Erythroblast (primary cell): ENCODE data around the gene TMC8.

Source experiments
- GATA1 ChIP-seq: IDR thresholded peaks from 2 replicates; pipeline ENCODE4 v1.6.1; 2011; ENCODE audit warnings: low read depth, mild to moderate bottlenecking, control low read depth, low read length, moderate library complexity
- POLR2A ChIP-seq: IDR thresholded peaks from 2 replicates; pipeline ENCODE4 v1.6.1; 2011; ENCODE audit warnings: mild to moderate bottlenecking, low read length

GRCh38 chr17:78086740-78087139 lies 43.8 kb upstream of the TMC8 start:
- TF ChIP-seq POLR2A (no peak), GATA1 (no peak)
